ENCODE measurements around the gene ACSS1.
A peak's percentile ranks its signal among the peaks of the same experiment; 100 is the strongest.

The ACSS1 gene

DNA sequence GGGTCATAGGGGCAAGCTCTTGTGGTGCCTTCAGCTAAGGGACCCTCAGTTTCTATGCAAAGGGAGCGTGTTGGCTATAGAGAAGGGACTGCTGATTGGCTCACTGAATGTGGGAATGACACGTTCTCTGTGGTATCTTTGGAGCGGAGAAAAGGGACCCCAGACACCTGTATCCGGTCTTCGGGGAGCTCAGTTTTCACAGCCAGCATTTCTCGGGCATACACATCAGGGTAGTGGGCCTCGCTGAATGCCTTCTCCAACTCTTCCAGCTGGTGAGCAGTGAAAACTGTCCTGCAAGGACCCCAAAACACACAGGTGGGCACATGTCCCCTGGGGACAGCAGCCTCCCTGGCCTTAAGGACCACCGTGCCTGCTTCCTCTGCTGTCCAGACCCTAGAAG, 20.7 kb upstream of the ACSS1 start:
- DNase-seq (ENCODE audit: low spot score) = peak; percentile 3

DNA sequence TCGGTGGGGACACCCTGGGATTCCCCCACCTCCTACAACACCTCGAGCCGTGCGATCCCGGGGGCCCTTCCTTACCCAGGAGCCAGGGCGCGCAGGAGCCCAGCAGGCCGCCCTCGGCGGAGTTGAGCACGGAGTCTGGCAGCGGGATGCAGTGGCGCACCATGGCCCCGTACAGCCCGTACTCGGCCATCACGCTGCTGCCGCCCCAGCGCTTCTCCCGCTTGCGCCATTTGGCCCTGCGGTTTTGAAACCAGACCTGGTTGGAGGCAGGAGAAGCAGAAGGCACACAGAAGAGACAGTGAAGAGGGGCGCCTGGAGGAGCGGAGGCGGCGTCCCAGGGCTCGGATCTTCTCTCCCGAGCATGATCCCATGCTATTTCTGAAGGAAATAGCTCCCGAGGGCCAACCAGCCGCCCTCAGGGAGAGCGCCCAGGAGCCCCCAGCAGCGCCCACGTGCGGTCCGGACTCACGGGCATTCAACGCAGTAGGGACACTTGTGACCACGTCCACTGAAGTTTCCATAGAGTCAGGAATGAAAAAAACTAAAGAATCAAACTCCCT, 19.8 kb upstream of the ACSS1 start:
- DNase-seq (ENCODE audit: low spot score) = peak; percentile 29

- peak; percentile 29 for DNase-seq (ENCODE audit: low spot score)
Observed at GRCh38 chr20:25076731-25077609, 19.0 kb upstream of the ACSS1 start.

DNA sequence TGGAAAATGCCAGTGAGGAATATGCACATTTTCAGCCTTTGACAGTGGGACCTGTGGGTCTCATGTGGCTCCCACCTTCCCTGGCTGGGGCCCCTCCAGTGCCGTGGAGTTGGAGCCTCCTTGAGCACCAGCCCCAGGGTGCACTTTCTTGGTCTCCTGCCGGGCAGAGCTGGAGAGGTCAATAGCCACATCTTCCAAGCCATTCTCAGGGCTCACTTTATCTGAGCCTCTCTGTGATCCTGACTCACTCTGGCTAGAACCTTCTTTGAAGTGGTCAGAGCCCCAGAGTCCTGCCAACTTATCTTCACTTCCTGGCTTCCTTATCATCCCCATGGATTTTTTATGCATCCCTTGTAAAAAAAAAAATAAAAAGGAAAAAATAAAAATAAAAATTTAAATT, 18.3 kb upstream of the ACSS1 start:
- no peak for DNase-seq (ENCODE audit: low spot score)

- DNase-seq (ENCODE audit: low spot score) = no peak
Observed at GRCh38 chr20:25073544-25073943, 15.6 kb upstream of the ACSS1 start.

GRCh38 chr20:25072226-25072811, 14.4 kb upstream of the ACSS1 start:
- no peak for DNase-seq (ENCODE audit: low spot score)

DNA sequence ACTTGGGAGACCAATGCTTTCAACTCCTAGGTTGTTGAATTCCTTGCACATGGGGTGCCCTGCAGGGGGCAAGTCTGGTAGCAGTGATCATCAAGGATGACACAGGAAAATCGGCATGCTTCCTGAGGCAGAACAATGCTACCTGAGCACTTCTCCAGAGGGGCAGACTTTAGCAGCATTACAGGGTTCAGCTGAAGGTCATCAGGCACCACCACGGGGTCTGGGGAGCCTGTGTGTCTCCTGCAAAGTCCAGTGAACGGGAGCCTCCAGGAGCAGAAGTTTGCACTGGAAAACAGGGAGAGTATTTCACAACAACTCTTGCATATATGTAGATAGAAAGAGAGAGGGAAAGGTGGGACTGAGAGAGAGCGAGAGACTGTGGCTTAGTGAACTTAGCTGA, 13.8 kb upstream of the ACSS1 start:
- no peak for DNase-seq (ENCODE audit: low spot score)

GRCh38 chr20:25070821-25071473, 13.0 kb upstream of the ACSS1 start:
- no peak for DNase-seq (ENCODE audit: low spot score)

DNA sequence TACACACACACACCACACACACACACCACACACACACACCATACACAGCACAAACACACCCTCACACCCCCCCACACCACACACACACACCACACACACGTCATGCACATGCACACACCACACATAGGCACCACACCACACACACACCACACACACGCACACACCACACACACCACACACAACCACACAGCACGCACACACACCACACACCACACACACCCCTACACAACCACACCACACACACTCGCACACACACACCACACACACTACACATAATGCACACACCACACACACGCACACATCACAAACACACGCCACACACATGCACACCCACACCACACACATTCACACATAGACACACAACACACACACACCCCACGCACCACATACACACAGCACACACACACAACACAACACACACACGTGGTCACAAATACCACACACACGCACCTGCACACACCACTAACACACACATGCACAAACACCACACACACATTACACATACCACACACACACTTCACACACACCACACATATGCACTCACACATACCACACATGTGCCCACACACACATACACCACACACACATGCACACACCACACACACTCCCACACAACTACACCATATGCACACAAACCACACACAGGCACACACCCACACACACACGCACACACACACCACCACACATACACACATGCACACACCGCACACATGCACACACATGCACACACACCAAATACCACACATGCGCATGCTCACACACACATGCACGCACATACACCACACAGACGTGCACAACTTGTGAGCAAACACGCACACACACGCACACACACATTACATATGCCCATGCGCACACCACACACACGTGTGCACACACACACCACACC, 9.4 kb upstream of the ACSS1 start:
- no peak for DNase-seq (ENCODE audit: low spot score)

GRCh38 chr20:25066386-25066785, 8.4 kb upstream of the ACSS1 start:
- DNase-seq (ENCODE audit: low spot score) = no peak

DNA sequence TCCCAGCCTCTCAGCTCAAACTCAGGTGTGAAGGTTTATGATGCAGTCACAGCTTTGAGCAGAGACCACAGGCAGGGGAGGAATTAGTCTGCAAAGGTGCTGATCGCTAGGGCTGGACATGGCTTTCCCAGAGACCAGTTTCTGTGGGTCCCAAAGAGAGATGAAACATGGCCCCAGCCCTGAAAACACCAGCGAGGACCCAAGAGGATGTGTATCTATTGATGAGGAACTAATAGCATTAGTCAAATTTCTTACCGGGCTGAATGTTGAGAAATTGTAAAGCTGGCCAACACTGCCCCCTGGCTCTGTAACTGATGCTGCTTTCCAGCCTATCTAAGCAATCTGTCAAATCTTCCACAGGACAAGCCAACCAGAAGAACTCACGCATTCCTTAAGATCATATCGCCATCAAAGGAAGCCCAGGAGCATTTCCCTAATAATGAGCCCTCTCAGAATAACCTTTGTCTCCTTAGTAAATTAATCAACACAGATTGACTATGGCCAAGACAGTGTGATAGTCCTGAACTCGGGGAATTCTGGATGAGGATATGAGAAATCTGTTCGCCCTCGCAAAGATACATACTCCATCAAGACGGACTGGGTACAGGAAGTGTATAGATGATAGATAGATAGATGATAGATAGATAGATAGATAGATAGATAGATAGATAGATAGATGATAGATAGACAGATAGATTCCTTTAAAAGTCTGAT, 7.8 kb upstream of the ACSS1 start:
- DNase-seq (ENCODE audit: low spot score) = peak; percentile 69

DNA sequence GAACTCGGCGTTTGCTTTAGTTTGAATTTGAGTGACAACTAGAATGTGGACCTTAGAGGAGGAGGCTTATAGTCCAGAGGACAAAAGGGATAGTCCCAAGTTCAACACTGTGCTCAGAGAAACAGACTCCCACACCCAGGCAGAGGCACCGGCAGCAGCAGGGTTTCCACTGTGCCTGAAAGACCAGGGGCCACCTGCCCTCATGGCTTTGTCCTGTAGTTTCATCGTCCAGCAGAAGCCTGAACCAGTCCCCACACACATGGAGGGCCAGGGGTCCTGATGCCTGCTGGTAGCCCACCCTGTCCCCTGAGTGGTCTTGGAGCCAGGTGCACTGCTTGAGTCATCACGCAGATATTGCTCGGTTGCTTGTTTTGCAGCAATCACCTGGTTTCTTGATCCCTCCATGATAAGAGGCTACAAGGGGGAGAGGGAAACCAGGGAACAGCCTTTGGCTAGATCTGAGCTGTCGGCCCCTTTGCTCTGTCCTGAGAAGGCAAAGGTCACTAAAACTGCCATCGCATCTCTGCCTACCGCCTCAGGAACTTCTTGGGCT, 7.2 kb upstream of the ACSS1 start:
- no peak for DNase-seq (ENCODE audit: low spot score)

DNA sequence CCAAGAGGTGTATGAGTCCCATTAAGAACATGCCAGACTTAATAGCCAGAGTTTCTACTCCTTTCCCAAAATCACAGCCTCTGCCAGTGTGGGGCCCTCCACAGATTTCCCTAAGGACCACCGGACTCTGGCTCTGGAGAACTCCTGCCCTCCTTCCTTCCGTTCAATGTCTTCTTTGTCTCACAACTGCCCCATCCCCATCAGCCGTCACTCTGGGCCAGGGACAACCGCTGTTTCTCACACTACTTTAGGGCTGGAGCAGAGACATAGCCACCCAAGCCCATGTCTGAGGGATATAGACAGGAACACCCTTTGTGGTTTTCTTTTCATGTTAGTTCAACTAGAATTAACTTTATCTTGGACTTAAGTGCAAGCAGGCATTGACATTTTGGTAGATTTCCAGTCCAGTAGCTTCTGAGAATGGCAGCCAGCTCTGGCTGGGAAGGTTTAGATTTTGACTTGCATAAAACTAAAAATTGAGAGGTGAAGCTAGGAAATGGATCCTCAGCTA, 6.7 kb upstream of the ACSS1 start:
- DNase-seq (ENCODE audit: low spot score) = no peak

GRCh38 chr20:25063981-25064380, 6.0 kb upstream of the ACSS1 start:
- DNase-seq (ENCODE audit: low spot score) = no peak

DNA sequence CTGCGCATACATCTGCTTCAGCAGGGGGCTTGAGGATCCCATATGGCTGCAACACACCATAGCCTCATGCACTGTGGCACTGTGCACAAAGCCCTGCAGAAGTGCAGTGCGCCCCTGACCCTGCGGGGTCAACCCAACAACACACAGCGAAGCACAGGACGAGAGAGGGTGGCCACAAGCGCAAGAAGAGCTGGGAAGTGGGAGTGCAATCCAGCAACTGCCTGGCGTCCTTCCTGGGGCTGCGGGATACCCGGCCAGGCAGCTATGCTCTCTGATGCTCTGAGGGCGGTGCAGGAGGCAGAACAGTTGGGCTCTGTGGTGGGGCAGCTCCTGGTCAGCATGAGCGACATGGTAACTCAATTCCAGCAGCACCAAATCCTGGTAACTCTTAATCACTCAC, 5.6 kb upstream of the ACSS1 start:
- DNase-seq (ENCODE audit: low spot score) = no peak

- no peak for DNase-seq (ENCODE audit: low spot score)
Observed at GRCh38 chr20:25062841-25063240, 4.9 kb upstream of the ACSS1 start.

DNA sequence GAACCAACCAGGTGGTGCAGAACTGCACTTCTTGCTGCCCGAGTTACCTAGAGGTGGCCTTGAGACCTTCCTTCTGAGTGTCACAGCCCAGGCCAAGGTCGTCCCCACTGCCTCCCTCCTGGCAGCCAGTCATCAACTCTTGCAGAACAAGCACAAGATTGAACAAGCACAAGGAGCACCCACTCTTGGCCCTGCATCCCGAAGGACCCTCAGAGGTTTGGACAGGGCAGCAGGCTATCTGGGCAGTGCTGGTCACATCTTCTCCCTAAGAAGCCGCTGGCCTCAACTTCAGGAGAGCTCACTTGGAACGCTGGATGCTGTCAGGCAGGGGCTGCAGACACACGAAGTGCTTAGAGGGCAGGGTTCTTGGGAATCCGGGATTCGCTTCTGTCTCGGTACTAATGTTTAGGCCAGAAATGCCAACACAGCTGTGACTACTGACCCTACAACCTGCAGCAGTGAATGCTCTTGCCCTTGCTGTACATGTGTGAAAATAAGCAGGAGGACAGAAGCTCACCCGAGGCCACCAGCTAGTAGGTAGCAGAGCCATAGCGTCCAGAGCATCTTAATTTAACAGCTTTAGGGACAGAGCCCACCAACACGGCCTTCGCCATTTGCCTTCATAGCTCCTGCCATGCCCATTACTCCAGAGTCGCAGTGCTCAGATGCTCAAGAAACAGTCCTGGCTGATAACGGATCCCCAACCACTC, 4.0 kb upstream of the ACSS1 start:
- no peak for DNase-seq (ENCODE audit: low spot score)

GRCh38 chr20:25061103-25061799, 3.3 kb upstream of the ACSS1 start:
- no peak for DNase-seq (ENCODE audit: low spot score)

- no peak for DNase-seq (ENCODE audit: low spot score)
Observed at GRCh38 chr20:25059866-25060465, 2.0 kb upstream of the ACSS1 start.
